CD4-positive, alpha-beta T cell treated with Interleukin-6 at 100 ng/mL for 8 hours (primary cell): ENCODE data around the gene TSPO2.

ENCODE experiments used
- DNase-seq: peaks from one replicate; pipeline ENCODE4 v3.0.0-alpha.2; 2020; ENCODE audit warnings: mixed read lengths, low spot score

Gene TSPO2

DNA sequence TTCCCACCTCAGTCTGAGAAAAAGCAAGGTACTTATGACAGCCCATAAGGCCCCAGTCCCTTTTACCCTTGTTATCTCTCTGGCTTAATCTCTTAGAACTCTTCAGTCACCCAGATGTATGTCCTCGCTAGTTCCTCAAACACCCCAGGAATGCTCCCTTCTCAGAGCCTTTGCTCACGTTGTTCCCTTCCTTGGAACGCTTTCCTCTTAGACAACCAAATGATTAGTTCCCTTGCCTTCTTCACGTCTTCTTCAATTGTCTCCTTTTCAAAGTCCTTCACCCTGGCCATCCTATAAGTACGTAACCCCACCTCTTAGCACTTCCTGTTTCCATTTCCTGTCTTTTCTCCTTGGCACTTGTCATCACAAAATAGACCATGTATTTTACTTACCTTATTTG lies 9.6 kb downstream of the TSPO2 start:
- DNase-seq, result peak; percentile 3

DNA sequence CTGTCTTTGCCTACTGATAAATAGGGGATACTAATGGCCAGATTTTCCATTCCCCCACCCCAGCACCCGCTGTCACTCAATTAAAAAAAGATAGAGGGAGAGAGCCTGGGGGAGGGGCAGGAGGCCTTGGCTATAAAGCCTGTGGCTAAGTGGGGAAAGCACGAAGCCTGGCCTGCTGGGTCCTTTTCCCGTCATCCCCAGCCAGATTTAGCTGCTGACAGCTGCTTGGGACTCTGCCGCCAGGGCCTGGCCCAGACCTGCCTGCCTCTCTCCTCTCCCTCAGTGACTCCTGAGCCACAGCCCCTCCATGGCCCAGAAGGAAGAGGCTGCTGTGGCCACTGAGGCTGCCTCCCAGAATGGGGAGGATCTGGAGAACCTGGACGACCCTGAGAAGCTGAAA lies 10.8 kb downstream of the TSPO2 start, which contains the start of gene APOBEC2:
Gene APOBEC2 (plus strand): TSS at position 162 of the 400 bp plus-strand sequence. CDS start 146 bp downstream, at position 308.
- DNase-seq, result no peak

DNA sequence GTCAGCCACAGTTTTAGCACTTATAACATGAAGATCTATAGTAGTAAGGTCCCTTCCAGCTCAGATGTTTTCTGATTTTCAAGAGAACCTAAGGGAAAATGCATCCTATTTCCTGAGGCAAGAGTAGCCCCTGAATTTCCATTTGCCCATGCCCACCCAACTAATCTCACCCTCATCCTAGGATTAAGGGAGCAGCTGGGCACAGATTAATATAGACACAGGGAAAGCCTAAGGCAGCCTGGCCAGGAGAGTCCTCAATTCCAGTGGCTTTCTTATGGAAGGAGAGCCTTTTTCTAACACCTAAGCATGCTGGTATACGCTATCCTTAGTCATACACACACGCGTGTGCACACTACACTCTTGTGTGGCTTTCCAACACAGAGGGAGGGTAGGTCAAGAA lies 12.2 kb downstream of the TSPO2 start:
- no peak for DNase-seq

DNA sequence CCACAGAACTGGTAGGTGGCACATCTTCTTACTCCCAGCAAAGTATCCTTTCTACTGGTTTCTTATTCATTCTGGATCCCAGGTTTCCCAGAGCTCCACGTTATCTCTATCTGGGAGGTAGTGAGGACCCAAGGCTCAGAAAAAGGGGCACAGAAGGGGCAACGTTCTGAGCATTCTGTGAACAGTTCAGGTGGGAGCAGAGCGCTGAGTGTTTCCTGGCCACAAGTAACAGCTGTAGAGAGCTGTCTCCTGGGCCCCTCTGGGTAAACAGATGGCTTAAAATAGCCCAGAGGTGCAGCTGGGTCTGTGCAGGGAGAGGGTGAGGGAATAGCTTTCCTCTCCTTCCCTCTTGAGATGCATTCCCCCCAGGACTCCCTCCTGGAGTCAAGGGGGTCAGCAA lies 12.9 kb downstream of the TSPO2 start:
- no peak for DNase-seq

DNA sequence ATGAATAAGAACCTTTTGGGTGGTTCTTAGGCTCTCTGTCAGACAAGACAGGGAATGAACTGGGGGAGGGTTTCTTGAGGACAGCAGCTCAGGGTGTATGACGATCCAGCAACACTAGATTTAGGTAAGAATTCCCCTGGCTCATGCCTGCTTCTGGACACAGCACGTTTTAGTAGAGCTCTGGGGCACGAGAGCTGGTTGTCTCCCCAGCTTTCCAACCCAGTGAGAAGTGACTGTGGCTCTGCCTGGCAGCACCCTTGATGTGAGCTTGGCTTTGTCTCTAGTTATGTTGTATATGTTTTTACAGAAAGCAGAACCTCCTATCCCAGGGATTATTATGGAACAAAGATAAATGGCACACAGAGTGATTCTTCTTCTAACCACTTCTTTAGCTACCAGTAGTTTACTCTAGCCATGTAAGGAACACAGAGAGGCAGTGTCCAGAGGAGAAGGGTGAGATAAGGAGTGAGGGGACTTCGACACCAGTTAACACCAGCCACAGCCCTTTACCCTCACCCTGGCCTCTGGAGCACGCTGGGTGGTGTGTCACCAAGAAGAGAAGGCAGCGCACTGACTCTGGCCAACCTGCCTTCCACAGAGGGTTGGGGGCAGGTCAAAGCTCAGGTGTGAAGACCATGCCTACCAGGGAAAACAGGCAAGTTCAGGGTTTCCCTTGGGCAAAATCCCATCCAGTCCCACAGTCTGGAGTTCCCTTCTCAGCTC lies 14.7 kb downstream of the TSPO2 start:
- DNase-seq, result no peak

DNA sequence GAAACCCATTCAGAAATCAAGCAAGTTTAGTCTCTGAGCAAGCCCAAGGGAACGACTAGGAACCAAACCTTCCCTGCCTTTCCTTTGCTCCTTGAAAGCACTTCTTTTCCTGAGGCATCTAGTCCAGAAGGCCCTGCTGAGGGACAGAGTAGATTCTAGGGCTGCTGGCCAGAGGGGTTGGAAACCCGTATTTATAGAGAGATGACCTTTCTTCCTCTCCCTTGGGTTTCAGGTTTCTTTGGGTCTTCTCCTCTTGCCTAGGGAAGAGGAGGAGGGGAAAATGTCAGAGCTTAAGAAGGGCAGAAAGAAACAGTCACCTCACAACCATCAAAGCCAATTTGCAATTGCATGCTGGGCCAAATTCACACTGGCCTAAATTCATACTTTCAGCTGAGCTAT lies 16.5 kb downstream of the TSPO2 start:
- no peak for DNase-seq

DNA sequence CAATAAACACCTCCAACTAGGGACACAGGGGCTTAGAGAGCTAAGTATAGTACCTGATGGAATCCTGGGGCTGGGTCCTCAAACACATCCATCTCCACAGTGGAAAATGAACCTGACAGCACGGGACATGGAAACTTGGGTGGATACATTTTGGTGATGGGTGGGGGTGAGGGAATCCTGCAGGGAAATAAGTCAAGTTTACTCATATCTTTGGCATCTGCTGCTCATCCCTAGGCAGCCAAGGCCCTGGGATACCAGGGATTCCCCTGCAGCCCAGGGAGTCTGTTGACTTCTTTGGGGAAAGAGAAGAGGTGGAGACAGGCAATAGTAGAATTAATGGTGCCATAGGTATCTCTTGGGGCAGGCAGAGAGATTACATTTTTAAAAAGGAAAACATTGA lies 17.3 kb downstream of the TSPO2 start:
- DNase-seq, result no peak

DNA sequence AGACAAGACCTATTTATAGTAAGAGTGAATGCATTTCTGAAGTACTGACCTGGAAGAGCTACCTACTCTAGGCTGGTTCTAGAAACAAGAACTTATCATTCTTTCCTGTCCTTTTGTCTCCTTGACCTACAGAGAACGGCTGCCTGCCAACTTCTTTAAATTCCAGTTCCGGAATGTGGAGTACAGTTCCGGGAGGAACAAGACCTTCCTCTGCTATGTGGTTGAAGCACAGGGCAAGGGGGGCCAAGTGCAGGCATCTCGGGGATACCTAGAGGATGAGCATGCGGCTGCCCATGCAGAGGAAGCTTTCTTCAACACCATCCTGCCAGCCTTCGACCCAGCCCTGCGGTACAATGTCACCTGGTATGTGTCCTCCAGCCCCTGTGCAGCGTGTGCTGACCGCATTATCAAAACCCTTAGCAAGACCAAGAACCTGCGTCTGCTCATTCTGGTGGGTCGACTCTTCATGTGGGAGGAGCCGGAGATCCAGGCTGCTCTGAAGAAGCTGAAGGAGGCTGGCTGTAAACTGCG lies 19.0 kb downstream of the TSPO2 start:
- DNase-seq, result no peak

DNA sequence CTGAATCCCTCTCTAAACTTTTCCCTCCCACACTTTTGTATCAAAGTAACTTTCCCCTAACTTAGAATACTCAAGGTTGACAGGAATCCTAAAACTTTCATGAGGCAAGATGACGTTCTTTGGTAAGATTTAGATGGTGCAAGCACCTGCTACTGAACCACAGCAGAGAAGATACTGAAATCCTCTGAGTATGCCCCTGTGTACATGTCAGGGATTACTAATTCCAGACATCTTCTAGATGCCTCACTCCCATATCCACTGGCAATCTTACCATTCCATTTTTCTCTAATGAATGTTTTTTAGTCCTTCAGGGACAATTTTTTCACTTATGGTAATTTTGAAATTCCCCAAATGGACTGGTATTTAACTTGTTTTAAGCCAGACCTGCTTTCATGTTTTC lies 19.8 kb downstream of the TSPO2 start:
- no peak for DNase-seq

DNA sequence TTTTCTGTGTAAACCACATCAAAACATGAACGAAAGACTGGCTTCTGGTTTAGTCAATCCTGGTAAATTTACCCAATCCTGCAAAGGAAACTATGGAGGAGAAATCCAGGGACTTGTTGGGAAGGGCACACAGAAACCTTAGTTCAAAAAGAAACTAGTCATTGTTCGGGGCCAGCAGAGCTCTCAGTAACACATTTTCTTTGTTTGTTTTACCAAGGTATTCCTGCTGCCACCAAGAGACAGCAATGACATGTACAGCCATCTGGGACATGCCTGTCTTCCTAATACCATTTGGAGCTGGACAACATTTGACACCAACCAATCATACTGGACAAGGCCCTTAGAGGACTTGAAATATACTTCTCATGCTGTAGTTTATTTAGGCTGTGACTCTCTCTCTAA lies 21.6 kb downstream of the TSPO2 start:
- DNase-seq, result no peak

DNA sequence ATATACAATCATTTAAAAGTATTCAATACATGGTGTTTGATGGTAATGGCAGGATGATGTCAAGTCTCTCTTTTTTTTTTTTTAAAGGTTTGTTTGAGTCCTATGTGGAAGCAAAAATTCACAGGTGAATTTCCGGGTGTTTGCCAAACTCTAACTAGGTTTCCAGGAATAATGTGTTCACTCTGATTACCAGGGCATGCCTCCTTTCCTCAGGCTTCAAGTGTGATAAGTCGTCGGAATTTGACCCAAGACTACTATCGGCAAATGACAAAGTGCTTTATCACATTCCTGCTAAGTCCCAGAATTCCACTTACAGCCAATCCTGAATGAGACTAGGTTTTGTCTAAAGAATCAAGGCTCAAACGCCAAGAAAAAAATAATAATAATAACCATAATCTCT lies 22.6 kb downstream of the TSPO2 start:
- DNase-seq, result no peak

DNA sequence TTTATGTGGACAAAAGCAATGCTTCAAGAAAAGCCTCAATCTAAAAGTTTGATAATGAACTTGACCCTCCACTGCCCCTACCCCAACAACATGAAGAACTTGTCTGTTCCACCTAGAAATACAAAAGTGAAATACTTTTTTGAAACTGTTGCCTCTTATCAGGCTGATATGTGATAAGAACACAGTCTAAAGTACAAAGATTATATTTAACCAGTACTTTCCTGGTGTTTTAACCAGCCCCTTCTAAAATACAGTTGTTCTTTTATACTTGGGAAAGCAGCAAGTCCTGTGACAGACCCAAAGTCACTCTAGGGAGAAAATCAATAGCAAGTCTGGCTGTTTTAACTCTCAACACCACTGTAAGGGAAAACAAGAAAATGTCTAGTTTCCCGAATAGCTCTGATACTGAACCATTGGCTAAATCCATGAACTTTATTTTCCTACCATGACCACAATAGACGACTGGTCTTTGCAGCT lies 23.3 kb downstream of the TSPO2 start:
- DNase-seq, result no peak

DNA sequence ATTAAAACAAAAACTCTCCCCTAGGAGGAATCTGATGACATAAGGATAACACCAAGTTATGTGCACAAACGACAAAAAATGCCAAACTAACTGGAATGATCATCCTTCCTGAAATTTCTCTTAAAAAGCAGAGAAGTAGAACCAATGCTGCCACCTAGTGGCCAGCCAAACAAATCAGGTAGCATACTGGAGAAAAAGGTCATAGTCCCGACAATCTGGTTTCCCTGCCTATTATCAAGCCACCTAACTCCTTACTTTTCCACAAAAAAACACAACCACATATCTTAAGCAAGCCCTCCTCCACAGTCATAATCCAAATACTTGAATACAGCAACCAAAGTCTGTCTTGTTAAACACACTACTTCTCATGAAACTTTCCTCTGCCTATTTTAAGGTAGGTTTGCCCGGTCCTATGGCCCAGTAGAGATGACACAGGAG lies 24.6 kb downstream of the TSPO2 start:
- peak; percentile 57 for DNase-seq

DNA sequence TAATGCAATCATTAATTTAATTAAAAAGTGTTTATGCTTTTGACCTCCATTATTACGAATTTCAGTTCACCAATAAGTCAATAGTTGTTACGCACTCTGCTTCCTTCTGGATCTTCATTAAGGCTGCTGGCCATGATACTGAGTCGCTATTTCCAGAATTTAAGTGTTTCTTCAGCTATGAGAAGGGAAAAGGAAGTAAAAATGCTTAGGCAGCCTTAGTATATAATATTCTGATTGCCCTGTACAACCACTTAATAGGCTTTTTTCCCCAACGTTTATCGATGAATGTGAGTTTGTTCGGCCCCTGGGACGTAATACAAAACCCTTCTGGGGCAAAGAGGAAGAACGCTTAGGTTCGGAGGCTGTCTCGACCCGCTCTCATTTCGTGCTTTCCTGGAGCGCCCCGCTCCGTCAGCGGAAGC lies 29.2 kb downstream of the TSPO2 start:
- DNase-seq, result peak; percentile 76

DNA sequence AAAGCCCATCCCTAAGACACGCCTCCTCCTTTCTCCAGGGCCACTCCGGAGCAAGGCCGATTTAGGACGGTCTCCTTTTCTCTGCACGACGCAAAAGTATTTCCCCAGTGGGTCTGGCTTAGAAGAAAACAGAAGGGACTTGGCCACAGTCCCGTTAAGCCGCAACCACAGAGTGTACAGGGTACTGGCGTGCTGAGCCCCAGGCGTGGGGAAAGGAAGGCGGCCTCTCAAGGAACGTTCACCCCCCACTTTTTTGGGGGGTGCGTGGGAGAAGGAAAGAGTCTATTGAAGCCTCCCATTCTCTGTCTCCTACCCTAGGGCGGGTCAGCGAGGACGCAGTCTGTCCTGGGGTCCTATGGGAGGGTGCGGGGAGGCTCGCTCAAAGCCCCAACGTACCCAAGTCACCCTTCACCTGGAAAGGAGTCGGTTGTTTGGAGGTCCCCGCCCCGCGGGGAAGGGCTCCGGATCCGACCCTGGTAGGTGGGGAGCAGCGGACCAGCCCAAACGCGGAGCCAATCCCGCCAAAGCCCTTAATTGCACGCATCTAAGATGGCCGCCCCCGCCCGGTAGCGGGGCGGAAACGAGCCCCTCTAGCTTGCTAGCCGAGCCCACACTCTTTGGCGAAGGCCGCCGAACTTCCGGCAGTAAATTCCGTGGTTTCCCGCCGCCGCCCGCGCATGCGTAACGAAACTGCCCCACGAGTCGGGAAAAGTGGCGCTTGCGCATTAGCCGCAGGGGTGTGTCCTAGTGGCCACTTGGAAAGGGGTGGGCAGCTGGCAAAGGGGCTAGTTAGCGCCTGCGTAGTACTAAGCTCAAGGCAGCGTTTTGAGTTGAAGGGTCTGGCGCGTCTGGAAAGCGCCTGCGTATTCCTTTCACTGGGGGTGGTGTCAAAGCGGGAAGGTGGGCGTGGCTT lies 29.9 kb downstream of the TSPO2 start, which contains the start of gene OARD1:
Gene OARD1 (minus strand): TSS at position 434 of the 913 bp plus-strand sequence. CDS start 722 bp downstream, outside the sequence.
- peak; percentile 100 for DNase-seq

DNA sequence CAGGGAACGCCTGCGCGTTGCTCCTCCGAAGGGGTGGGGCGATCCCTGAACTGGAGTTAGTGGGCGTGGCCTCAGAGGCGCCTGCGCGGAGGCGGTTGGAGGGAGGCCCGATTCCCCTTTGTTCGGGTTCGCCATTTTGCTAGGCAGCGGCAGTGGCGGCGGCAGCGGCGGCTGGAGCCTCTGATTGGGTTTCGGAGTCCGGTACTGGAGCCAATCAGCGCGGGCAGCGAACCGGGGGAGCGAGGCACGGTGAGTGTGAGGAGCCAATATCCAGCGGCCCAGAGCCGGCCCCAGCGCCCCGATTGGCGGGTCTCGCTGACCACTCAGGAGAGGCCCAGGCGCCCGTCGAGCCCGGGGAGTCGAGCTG lies 30.6 kb downstream of the TSPO2 start, which contains the start of gene NFYA:
Gene NFYA (plus strand): TSS at position 139 of the 367 bp plus-strand sequence. CDS start 6,116 bp downstream, outside the sequence.
- no peak for DNase-seq

DNA sequence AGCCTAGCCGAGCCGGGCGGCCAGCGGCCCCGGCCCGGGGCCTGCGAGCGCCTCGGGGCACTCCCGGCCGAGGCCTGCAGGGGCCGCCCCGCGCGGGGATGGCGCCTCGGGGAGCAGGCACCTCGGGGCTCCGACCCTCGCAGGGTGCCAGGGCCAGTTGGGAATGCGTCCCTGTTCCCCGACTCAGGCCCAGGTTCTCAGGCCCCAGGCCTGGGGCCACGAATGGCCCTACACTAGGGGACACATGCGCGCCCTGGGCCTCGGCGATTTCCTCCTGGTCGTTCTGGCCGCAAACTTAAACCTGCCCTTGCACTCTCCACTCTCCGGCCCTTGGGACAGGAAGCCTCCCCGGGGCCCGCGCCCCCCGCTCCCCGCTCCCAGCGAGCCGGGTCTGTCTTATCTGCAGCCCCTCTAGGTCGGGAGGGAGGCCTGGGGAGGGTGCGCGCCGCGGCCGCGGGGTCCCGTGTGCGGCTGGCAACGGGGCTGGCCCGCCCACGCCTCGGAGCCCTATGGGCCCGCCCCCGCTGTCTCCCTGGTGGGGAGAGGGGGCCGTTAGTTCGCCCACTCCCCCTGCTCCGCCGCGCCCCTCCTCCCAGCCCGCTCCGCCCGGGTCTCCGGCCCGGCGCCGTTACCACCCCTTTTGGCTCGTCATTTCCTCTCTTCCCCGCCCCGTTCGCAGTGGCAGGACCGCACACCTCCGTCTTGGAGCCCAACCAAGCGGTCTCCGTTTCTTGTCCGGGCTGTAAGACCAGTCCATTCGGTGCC lies 31.1 kb downstream of the TSPO2 start:
- peak; percentile 81 for DNase-seq

DNA sequence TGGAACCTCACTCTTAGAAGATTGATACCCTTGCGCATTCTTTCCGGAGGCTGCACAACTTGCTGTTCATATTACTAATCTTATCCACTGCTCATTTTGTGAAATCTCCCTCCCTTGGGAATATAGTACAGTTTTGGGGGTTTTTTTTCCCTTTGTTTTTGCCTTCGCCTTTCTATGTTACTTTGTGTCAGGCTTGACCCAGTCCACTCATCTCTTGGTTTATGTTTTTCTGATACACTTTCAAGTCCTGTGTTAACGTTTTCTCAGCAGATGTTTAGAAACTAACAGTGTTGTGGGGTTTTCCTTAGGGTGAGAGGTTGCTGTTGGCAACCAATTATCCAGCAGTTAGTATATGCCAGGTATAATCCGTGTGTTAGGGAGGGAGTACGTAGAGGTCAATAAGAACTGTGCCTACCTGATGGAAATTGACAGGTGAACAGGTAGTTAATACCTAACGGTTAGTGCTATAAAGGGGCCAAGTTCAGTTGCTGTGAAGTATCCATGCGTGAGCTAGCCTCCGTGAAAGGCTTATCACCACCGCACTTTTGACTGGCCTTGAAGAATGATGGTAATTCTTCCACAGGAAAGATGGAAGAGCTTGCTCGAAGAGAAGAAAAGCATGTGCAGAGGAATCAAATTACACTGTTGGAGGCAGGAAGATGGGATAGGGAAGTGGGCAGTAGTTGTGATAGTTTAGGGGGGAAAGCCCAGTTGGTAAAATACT lies 31.9 kb downstream of the TSPO2 start:
- peak; percentile 11 for DNase-seq

DNA sequence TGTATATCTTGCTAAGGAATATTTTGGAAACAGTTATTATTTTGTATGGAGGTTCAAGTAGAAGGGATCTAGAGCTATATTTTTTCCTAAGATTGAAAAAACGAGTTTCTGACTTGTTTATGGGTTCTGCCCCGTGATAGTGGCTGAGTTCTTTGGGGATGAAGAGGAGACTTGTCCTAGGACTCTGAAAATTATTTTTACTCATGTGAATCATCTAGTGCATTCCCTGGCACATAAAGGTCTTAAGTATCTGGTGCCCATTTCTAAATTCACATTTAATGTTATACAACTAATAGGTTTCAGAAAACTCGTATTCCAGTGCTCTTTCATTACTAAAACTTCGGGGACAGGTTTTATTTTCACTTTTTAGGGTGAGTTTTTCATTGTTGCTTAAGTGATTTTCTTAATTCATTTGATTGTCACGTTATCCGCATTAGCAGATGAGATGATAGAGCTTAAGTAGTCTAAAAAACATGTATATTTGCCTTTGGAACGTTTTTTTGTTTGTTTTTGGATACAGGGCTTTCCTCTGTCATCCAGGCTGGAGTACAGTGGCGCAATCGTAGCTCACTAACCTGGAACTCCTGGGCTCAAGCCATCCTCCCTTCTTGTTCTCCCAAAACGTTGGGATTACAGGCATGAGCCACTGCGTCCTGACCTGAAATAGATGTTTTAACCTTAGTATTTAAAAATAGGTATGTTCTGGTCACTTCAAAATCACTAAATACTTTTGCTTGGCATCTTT lies 32.6 kb downstream of the TSPO2 start:
- no peak for DNase-seq
